Fibroblast of villous mesenchyme (primary cell): Measurements from ENCODE around the gene ADORA1. TPM values are rescaled to one million over a fixed set of nuclear protein-coding genes. Genes with fewer than 3 reads are reported as not detected.

Experiments used
- DNase-seq: peaks from one replicate; pipeline ENCODE4 v3.0.0-alpha.2; 2010; ENCODE audit warnings: low read depth
- H3K4me3 ChIP-seq: 2 replicates; pipeline ENCODE4 v1.5.1; 2011; ENCODE audit warnings: low read depth, mild to moderate bottlenecking, low read length
- CTCF ChIP-seq: IDR thresholded peaks from 2 replicates; pipeline ENCODE4 v1.5.1; 2012; ENCODE audit warnings: low read depth, mild to moderate bottlenecking, low read length; ENCODE audit not compliant: insufficient read depth
- total RNA-seq: library from RNA; depleted of rRNA; stranded (reverse); fragments of >200 nt; gene quantifications from 2 replicates; pipeline ENCODE4 v1.2.3, GENCODE V29; 2012

ADORA1 gene
- total RNA-seq, 1 donor: 14.2 TPM

- no peak for TF ChIP-seq CTCF
- H3K4me3 ChIP-seq: no peak overlapping the region
- no peak for DNase-seq
Observed at GRCh38 chr1:203082571-203083462, 44.7 kb upstream of the ADORA1 start.

- H3K4me3 ChIP-seq: no peak overlapping the region
- no peak for DNase-seq
- TF ChIP-seq CTCF: no peak
Observed at GRCh38 chr1:203083463-203083921, 44.0 kb upstream of the ADORA1 start.

GRCh38 chr1:203084588-203085527 lies 42.7 kb upstream of the ADORA1 start:
- no peak overlapping the region for H3K4me3 ChIP-seq
- no peak for DNase-seq
- peak; percentile 44 for TF ChIP-seq CTCF

- no peak for TF ChIP-seq CTCF
- no peak for DNase-seq
- H3K4me3 ChIP-seq: no peak within 1 kb of the TSS
Observed at GRCh38 chr1:203085528-203086406, 41.8 kb upstream of the ADORA1 start, which contains the start of gene MYOG. Gene MYOG, minus strand, starts transcription at chr1:203086012. Its CDS starts 51 bp downstream, at chr1:203085961.

GRCh38 chr1:203086992-203087763 lies 40.3 kb upstream of the ADORA1 start:
- no peak overlapping the region for H3K4me3 ChIP-seq
- TF ChIP-seq CTCF: no peak
- no peak for DNase-seq
